Measurements from ENCODE around the gene CER1. TPM values are rescaled to one million over a fixed set of nuclear protein-coding genes. Genes with fewer than 3 reads are reported as not detected.

The CER1 gene
- total RNA-seq, 4 donors from 2014 or later, result 0.61 to 0.97 TPM; not detected in 2

- no peaks in the 10 kb centered on the region for H3K36me3 ChIP-seq
- intact Hi-C loops (cut with DNase I; ENCODE audit: low total_unique reads), result no loop called here
- no peaks in the 10 kb centered on the region for H3K9me3 ChIP-seq
- no peak for TF ChIP-seq POLR2A (IDR thresholded peaks at IDR 0.05)
- no peak for TF ChIP-seq CTCF (IDR thresholded peaks at IDR 0.05)
- no peak for DNase-seq
- H3K27ac ChIP-seq, result no peak overlapping the region
- H3K27me3 ChIP-seq, result no peaks in the 10 kb centered on the region
- H3K4me3 ChIP-seq, result no peak overlapping the region
- H3K4me1 ChIP-seq, result no peaks in the 10 kb centered on the region
Observed at GRCh38 chr9:14761584-14761983, 39.1 kb upstream of the CER1 start.

GRCh38 chr9:14760060-14760459 is 37.5 kb upstream of the CER1 start:
- no peaks in the 10 kb centered on the region for H3K27me3 ChIP-seq
- H3K4me1 ChIP-seq, result no peaks in the 10 kb centered on the region
- no peak overlapping the region for H3K4me3 ChIP-seq
- H3K9me3 ChIP-seq, result no peaks in the 10 kb centered on the region
- no peak for TF ChIP-seq CTCF (IDR thresholded peaks at IDR 0.05)
- no peak for TF ChIP-seq POLR2A (IDR thresholded peaks at IDR 0.05)
- intact Hi-C loops (cut with DNase I; ENCODE audit: low total_unique reads), result no loop called here
- DNase-seq, result no peak
- H3K36me3 ChIP-seq, result no peaks in the 10 kb centered on the region
- H3K27ac ChIP-seq, result no peak overlapping the region

- TF ChIP-seq POLR2A (IDR thresholded peaks at IDR 0.05) (no peak), CTCF (IDR thresholded peaks at IDR 0.05) (no peak)
- no peak overlapping the region for H3K4me3 ChIP-seq
- intact Hi-C loops (cut with DNase I; ENCODE audit: low total_unique reads), result no loop called here
Observed at GRCh38 chr9:14756291-14756690, 33.8 kb upstream of the CER1 start.

GRCh38 chr9:14752871-14753270 is 30.3 kb upstream of the CER1 start:
- Histone ChIP-seq H3K27me3 (no peaks in the 10 kb centered on the region), H3K9me3 (no peaks in the 10 kb centered on the region), H3K4me1 (no peaks in the 10 kb centered on the region), H3K36me3 (no peaks in the 10 kb centered on the region), H3K27ac (no peak overlapping the region), H3K4me3 (no peak overlapping the region)
- intact Hi-C loops (cut with DNase I; ENCODE audit: low total_unique reads), result no loop called here
- DNase-seq, result no peak
- TF ChIP-seq POLR2A (IDR thresholded peaks at IDR 0.05) (no peak), CTCF (IDR thresholded peaks at IDR 0.05) (no peak)

More at GRCh38 chr9:14756291-14756690, 33.8 kb upstream of the CER1 start:
- Histone ChIP-seq H3K4me1 (no peaks in the 10 kb centered on the region), H3K27me3 (no peaks in the 10 kb centered on the region), H3K9me3 (no peaks in the 10 kb centered on the region), H3K36me3 (no peaks in the 10 kb centered on the region), H3K27ac (no peak overlapping the region)
- DNase-seq, result no peak

- Histone ChIP-seq H3K27ac (no peak overlapping the region), H3K36me3 (no peaks in the 10 kb centered on the region), H3K4me1 (no peaks in the 10 kb centered on the region), H3K27me3 (no peaks in the 10 kb centered on the region), H3K4me3 (no peak overlapping the region), H3K9me3 (no peaks in the 10 kb centered on the region)
- no peak for TF ChIP-seq CTCF (IDR thresholded peaks at IDR 0.05)
- TF ChIP-seq POLR2A (IDR thresholded peaks at IDR 0.05), result no peak
- DNase-seq, result no peak
- intact Hi-C loops (cut with DNase I; ENCODE audit: low total_unique reads), result no loop called here
Observed at GRCh38 chr9:14752271-14752670, 29.7 kb upstream of the CER1 start.

Measured in uterus (tissue), 4 donors.